Nephron progenitor cell (in vitro differentiated cells): ENCODE results near the gene CFAP65.

ENCODE experiments used
- DNase-seq: peaks from one replicate; pipeline ENCODE4 v3.0.0; 2021
- H3K27ac Mint-ChIP-seq: 2 replicates; pipeline ENCODE4 v1.8.0; 2021; ENCODE audit warnings: mild to moderate bottlenecking, moderate library complexity, mixed read lengths
- H3K27me3 Mint-ChIP-seq: 2 replicates; pipeline ENCODE4 v1.8.0; 2021; ENCODE audit warnings: mild to moderate bottlenecking, low read depth, mixed read lengths; ENCODE audit not compliant: poor library complexity
- H3K36me3 Mint-ChIP-seq: 2 replicates; pipeline ENCODE4 v1.8.0; 2021; ENCODE audit warnings: low read depth, mixed read lengths
- H3K4me1 Mint-ChIP-seq: 2 replicates; pipeline ENCODE4 v1.8.0; 2021; ENCODE audit warnings: mixed read lengths
- H3K4me3 Mint-ChIP-seq: 2 replicates; pipeline ENCODE4 v1.8.0; 2021; ENCODE audit warnings: mild to moderate bottlenecking, moderate library complexity, mixed read lengths
- H3K9me3 Mint-ChIP-seq: 2 replicates; pipeline ENCODE4 v1.8.0; 2021; ENCODE audit warnings: mild to moderate bottlenecking, moderate library complexity, mixed read lengths
- TF ChIP-seq, protein P1 (sequence below): fragments of 200-600 bp; sonication (generic); IDR thresholded peaks from 2 replicates; pipeline ENCODE4 v1.5.0; 2021; ENCODE audit warnings: antibody characterized with exemption

Gene CFAP65

DNA sequence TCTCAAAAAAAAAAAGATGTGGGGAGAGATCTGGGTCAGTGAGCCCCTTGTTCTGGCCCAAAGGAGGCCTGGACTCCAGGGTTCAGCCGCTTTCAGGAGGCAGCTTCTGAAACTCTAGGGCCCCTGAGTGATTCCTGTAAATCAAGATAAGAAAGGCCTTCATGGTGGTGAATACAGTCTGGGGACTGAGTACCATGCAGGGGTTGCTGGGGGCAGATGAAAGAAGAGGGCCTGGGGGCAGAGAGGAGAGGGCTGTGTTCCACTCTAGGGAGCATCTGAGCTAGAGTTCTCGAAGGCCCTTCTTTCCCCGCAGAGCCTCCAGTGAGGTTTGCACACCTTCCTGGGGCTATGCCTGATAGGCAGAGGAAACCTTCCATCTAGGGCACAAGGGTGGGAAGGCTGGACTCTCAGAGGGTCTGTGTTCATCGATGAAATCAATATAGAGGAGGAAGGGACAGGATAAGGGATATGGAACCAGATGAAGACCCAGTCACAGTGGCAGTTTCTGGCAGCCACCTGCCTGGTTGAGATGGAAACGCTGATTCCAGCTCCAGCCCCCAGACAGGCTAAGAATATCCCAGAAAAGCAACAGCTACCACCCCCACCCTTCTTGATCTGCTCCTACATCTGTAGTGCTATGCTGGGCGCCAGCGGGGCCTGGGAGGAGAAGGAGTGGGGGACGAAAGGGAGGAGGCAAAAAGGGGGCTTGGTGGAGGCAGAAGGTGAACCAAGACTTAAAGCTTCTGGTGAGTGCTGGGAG is 86.6 kb downstream of the CFAP65 start:
- H3K4me3 Mint-ChIP-seq: no peak overlapping the region
- H3K4me1 Mint-ChIP-seq: peaks cover 15% of the 10 kb centered on the region
- no peaks in the 10 kb centered on the region for H3K36me3 Mint-ChIP-seq
- peaks cover 77% of the 10 kb centered on the region for H3K27me3 Mint-ChIP-seq
- H3K9me3 Mint-ChIP-seq: peaks cover 11% of the 10 kb centered on the region
- no peak for DNase-seq
- TF ChIP-seq, protein P1, sequence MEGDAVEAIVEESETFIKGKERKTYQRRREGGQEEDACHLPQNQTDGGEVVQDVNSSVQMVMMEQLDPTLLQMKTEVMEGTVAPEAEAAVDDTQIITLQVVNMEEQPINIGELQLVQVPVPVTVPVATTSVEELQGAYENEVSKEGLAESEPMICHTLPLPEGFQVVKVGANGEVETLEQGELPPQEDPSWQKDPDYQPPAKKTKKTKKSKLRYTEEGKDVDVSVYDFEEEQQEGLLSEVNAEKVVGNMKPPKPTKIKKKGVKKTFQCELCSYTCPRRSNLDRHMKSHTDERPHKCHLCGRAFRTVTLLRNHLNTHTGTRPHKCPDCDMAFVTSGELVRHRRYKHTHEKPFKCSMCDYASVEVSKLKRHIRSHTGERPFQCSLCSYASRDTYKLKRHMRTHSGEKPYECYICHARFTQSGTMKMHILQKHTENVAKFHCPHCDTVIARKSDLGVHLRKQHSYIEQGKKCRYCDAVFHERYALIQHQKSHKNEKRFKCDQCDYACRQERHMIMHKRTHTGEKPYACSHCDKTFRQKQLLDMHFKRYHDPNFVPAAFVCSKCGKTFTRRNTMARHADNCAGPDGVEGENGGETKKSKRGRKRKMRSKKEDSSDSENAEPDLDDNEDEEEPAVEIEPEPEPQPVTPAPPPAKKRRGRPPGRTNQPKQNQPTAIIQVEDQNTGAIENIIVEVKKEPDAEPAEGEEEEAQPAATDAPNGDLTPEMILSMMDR: no peak
- no peak overlapping the region for H3K27ac Mint-ChIP-seq

DNA sequence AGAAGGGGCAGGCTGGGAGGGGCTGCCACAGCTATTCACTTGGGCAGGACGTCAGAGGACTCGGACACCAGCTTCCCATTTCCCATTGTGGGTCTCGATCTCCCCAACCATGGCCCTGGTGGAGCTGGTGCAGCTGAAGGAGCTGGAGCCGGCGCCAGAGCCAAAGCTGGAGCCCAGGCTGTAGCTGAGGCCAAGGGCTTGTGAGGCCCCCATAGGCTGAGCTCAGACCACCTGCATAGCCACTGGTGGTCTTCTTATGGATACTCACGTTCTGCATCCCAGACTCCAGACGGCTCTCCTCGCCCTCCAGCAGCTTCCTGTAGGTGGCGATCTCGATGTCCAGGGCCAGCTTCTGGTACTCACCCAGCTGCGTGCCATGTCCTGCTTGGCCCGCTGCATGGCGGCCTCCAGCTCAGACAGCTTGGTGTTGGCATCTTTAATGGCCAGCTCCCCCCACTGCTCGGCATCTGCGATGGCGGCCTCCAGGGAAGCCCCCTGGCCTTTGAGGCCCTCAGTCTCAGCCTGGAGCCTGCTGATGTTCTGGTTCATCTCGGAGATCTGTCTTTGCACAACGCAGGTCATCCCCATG is 87.9 kb downstream of the CFAP65 start:
- H3K4me3 Mint-ChIP-seq: no peak overlapping the region
- no peak for DNase-seq
- peaks cover 78% of the 10 kb centered on the region for H3K27me3 Mint-ChIP-seq
- peaks cover 6% of the 10 kb centered on the region for H3K4me1 Mint-ChIP-seq
- peaks cover 11% of the 10 kb centered on the region for H3K9me3 Mint-ChIP-seq
- no peak overlapping the region for H3K27ac Mint-ChIP-seq
- no peaks in the 10 kb centered on the region for H3K36me3 Mint-ChIP-seq
- TF ChIP-seq, protein P1: no peak
